SHP77 (cell line): Measurements from ENCODE around the gene MYO5A.

Experiments used
- DNase-seq, 2 experiments: peaks; one replicate each; lab custom pipeline; 2025; lab: John Stamatoyannopoulos, UW

The MYO5A gene

GRCh38 chr15:52361975-52362494, 166.6 kb downstream of the MYO5A start:
- no peak for DNase-seq

GRCh38 chr15:52361494-52361893, 167.2 kb downstream of the MYO5A start:
- no peak for DNase-seq

- DNase-seq: no peak
Measured at GRCh38 chr15:52360229-52361203, 168.2 kb downstream of the MYO5A start.

- no peak for DNase-seq
Measured at GRCh38 chr15:52359722-52360121, 169.0 kb downstream of the MYO5A start.

- DNase-seq: no peak
Measured at GRCh38 chr15:52357949-52358348, 170.7 kb downstream of the MYO5A start.

GRCh38 chr15:52352086-52352485, 176.6 kb downstream of the MYO5A start:
- DNase-seq: no peak

GRCh38 chr15:52351206-52351908, 177.3 kb downstream of the MYO5A start:
- no peak for DNase-seq

- no peak for DNase-seq
Measured at GRCh38 chr15:52350423-52350822, 178.3 kb downstream of the MYO5A start.

- no peak for DNase-seq
Measured at GRCh38 chr15:52349052-52349700, 179.5 kb downstream of the MYO5A start.

GRCh38 chr15:52348056-52348745, 180.5 kb downstream of the MYO5A start:
- DNase-seq: no peak

- DNase-seq: no peak
Measured at GRCh38 chr15:52344592-52344991, 184.1 kb downstream of the MYO5A start.

- DNase-seq: no peak
Measured at GRCh38 chr15:52343831-52344230, 184.8 kb downstream of the MYO5A start.

- DNase-seq: no peak
Measured at GRCh38 chr15:52340093-52340492, 188.6 kb downstream of the MYO5A start.

GRCh38 chr15:52338891-52339290, 189.8 kb downstream of the MYO5A start:
- no peak for DNase-seq

GRCh38 chr15:52338058-52338457, 190.6 kb downstream of the MYO5A start:
- DNase-seq: no peak

- DNase-seq: no peak
Measured at GRCh38 chr15:52337198-52337853, 191.4 kb downstream of the MYO5A start.

GRCh38 chr15:52336529-52336928, 192.2 kb downstream of the MYO5A start:
- DNase-seq: no peak

- no peak for DNase-seq
Measured at GRCh38 chr15:52334491-52335160, 194.1 kb downstream of the MYO5A start.

- no peak for DNase-seq
Measured at GRCh38 chr15:52331490-52332240, 197.0 kb downstream of the MYO5A start.

- DNase-seq: no peak
Measured at GRCh38 chr15:52329987-52330386, 198.7 kb downstream of the MYO5A start.
